Prostate gland (tissue), 2 donors: ENCODE data around the gene ANKS3. TPM values are rescaled to one million over a fixed set of nuclear protein-coding genes. Genes with fewer than 3 reads are reported as not detected.

Experiments
- DNase-seq: peaks from one replicate; pipeline ENCODE4 v3.0.0-alpha.2; 2019; ENCODE audit warnings: low spot score
- H3K27ac ChIP-seq, 2 donors: fragments of 200-600 bp; sonication (generic); 2 replicates each; pipeline ENCODE4 v1.5.1; 2017 to 2019
- H3K27me3 ChIP-seq: fragments of 200-600 bp; sonication (generic); replicated peaks from 2 replicates; pipeline ENCODE4 v1.5.1; 2019; ENCODE audit not compliant: insufficient read depth
- H3K36me3 ChIP-seq, 2 donors: fragments of 200-600 bp; sonication (generic); 1 replicate in 1 of 2; 2 replicates in 1 of 2; pipeline versions ENCODE4 v1.5.1 to v1.8.1; 2017 to 2019
- H3K4me1 ChIP-seq: fragments of 200-600 bp; sonication (generic); replicated peaks from 2 replicates; pipeline ENCODE4 v1.5.1; 2019
- H3K4me3 ChIP-seq, 2 donors: fragments of 200-600 bp; sonication (generic); 2 replicates each; pipeline ENCODE4 v1.5.1; 2017 to 2019
- H3K9me3 ChIP-seq: fragments of 200-600 bp; sonication (generic); 2 replicates; pipeline ENCODE4 v1.5.1; 2017
- CTCF ChIP-seq, 4 experiments: fragments of 200-600 bp in 2 of 4; fragments of 450-650 bp in 2 of 4; sonication (generic) in 2 of 4; IDR thresholded peaks; 1 replicate in 3 of 4; 2 replicates in 1 of 4; pipeline ENCODE4 v1.5.1; 2016 to 2019; ENCODE audit warnings: antibody characterized with exemption in 4 of 4, mild to moderate bottlenecking in 2 of 4, moderate library complexity in 2 of 4
- POLR2A ChIP-seq: fragments of 450-650 bp; IDR thresholded peaks from one replicate; pipeline ENCODE4 v1.6.1; 2016; ENCODE audit warnings: antibody characterized with exemption, mild to moderate bottlenecking
- POLR2AphosphoS5 ChIP-seq: sonication (generic); formaldehyde crosslinking; IDR thresholded peaks from one replicate; pipeline ENCODE4 v1.6.1; 2017; ENCODE audit warnings: antibody characterized with exemption
- WGBS: methylation state at CpG from one replicate; pipeline ENCODE4 v1.1.5; 2018; 5-methylcytosine and 5-hydroxymethylcytosine counted together
- intact Hi-C: fragments of 100-400 bp; cut with DNase I; formaldehyde crosslinking; loops from one replicate; pipeline ENCODE4 v1.14.2; 2022
- total RNA-seq, 2 donors: library from RNA; depleted of rRNA; stranded (reverse); fragments of >200 nt; gene quantifications; one replicate each; pipeline ENCODE4 v1.1.0, GENCODE V29; 2016

Gene ANKS3
- total RNA-seq, 2 donors from 2014 or later = 19.1 to 42.9 TPM

DNA sequence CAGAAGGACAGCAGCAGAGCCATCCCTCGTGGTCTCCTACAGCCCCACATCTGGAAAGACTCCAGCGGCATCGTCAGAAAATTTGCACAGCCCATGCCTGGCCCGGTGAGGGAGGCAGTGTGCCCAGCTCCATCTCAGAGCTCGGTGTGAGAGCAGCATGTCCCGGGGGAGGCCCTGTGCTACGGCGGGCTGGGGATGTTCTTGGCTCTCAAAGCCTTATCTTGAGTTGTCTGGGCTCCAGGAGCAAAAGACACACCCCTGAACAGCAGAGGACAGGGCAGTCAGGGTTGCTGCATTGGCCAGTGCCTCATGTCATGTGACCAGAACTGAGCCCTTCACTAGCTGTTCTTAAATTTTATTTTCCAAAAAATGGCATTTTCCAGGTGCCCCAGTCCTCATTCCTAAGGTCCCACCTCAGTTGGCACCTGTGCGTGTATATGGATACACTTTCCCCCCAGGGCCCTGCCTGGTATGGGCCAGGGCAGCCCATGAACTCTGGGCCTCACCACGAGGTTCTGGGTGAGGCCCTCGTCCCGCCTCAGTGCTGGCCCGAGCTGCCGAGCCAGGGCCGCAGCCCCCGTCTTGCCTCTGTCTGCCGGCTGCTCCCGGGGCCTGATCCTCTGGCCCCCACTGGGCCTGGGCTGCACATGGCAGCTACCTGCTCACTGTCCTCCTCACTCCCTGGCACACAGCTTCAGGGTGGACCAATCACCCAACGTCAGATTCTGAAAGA is 37.7 kb downstream of the ANKS3 start:
- no peaks in the 10 kb centered on the region for H3K9me3 ChIP-seq
- H3K27ac ChIP-seq = peak overlapping the region; percentile 79 to 89
- peaks cover 7 to 14% of the 10 kb centered on the region in 2 donors for H3K36me3 ChIP-seq
- no peak overlapping the region for H3K4me3 ChIP-seq
- no peaks in the 10 kb centered on the region for H3K27me3 ChIP-seq
- no peak for DNase-seq
- TF ChIP-seq POLR2AphosphoS5 (no peak), POLR2A (no peak), CTCF (IDR thresholded peaks at IDR 0.05) (no peak)
- intact Hi-C loops = no loop called here
- 46% methylated on average over 19 of the region's 19 CpGs for whole genome bisulfite sequencing
- peaks cover 13% of the 10 kb centered on the region for H3K4me1 ChIP-seq

DNA sequence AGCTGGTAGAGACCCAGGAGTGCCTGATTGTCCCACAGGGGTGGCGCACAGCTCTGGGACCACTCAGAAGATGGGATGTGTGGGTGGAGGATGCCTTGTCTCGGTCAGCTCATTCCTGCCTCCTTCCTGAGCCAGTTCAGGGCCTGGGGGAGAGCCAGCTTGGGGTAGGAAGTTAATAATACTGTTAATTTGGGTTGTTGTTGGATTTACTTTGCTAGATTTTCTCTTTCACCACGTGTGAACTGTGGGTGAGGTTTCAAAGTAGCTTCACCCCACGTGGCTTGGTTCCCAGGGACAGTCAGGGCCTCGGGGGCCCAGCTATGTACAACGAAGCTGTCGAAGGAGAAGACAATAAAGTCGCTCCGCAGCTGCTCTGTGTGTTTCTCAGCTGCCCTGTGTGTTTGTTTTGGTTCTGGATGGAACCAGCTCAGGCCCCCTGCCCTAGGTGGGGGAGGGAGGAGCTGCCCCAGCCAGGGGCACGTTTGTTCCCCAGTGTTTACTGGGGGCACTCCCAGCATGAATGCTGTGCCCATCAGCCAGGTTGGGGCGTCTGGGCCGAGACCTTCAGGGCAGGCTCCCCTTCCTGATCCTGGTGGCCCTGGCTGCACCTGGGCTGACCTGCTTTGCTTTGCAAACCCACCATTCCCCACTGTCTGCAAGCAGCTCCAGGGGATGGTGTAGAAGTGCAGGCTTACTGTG is 38.4 kb downstream of the ANKS3 start:
- TF ChIP-seq POLR2AphosphoS5 (no peak), CTCF (IDR thresholded peaks at IDR 0.05) (no peak), POLR2A (no peak)
- 42% methylated on average over 12 of the region's 12 CpGs for WGBS
- intact Hi-C loops = no loop called here
- Histone ChIP-seq H3K4me3 (no peak overlapping the region), H3K27me3 (no peaks in the 10 kb centered on the region), H3K4me1 (peaks cover 13% of the 10 kb centered on the region), H3K27ac (peak overlapping the region; percentile 79 to 89), H3K9me3 (no peaks in the 10 kb centered on the region), H3K36me3 (peaks cover 7 to 9% of the 10 kb centered on the region in 2 donors)
- DNase-seq = no peak

DNA sequence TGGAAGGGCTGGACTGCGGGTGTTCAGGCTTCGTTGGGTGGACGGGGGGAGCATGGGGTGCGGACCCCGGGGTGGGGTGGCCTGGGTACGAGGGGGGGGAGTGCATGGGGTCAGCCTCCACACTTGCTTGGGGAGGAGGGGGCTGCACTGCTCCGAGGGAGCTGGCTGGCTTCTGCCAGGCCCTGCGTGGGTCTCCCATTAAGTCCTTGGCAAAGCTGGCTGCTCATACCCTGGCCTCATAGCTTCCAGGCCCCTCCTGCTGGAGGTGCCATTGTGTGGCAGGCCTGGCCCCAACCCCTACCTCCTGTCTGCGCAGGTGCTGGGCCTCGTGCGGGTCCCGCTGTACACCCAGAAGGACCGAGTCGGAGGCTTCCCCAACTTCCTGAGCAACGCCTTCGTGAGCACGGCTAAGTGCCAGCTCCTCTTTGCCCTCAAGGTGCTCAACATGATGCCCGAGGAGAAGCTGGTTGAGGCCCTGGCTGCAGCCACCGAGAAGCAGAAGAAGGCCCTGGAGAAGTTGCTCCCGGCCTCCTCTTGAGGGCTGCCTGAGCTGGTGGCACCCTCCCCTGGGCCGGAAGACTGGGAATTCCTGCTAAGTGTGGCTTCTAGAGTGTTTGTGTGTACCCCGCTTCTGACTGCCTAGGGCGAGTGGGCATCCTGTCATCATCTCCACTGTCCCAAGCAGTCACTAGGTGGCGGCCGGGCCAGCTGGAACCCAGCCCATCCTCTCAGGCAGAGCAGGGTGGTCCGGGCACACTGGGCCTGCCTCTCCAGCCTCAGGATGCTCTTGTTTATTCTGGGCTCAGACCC is 39.2 kb downstream of the ANKS3 start:
- TF ChIP-seq POLR2AphosphoS5 = no peak
- peak in 1 of 4 experiments; percentile 18 for TF ChIP-seq CTCF (IDR thresholded peaks at IDR 0.05)
- peaks cover 4 to 7% of the 10 kb centered on the region in 2 donors for H3K36me3 ChIP-seq
- intact Hi-C loops = loop anchor here (5.0 kb wide), 2 partner anchors 83 to 262 kb away; partner anchors contain the start of genes SEC14L5 and UBALD1
- no peaks in the 10 kb centered on the region for H3K9me3 ChIP-seq
- H3K27ac ChIP-seq = peak overlapping the region; percentile 79 to 89
- no peaks in the 10 kb centered on the region for H3K27me3 ChIP-seq
- H3K4me3 ChIP-seq = peak overlapping the region; percentile 90 to 99
- DNase-seq = no peak
- peaks cover 13% of the 10 kb centered on the region for H3K4me1 ChIP-seq
- WGBS = 25% methylated on average over 26 of the region's 26 CpGs

GRCh38 chr16:4693956-4694641 is 40.0 kb downstream of the ANKS3 start:
- no peaks in the 10 kb centered on the region for H3K9me3 ChIP-seq
- H3K36me3 ChIP-seq = peaks cover 4% of the 10 kb centered on the region in 2 donors
- intact Hi-C loops = loop anchor here (5.0 kb wide), 2 partner anchors 82 to 263 kb away; partner anchors contain the start of genes SEC14L5 and UBALD1
- no peak for DNase-seq
- peak overlapping the region; percentile 79 to 89 for H3K27ac ChIP-seq
- H3K27me3 ChIP-seq = no peaks in the 10 kb centered on the region
- TF ChIP-seq POLR2A (no peak), POLR2AphosphoS5 (no peak)
- H3K4me3 ChIP-seq = peak overlapping the region; percentile 90 to 99
- 3% methylated on average over 9 of the region's 54 CpGs for WGBS
- peaks cover 13% of the 10 kb centered on the region for H3K4me1 ChIP-seq
